Mammary epithelial cell (primary cell): Measurements from ENCODE around the gene GARNL3.

Source experiments
- CTCF ChIP-seq, 2 donors: IDR thresholded peaks in 1 of 2; conservative IDR thresholded peaks in 1 of 2; 2 replicates each; pipeline ENCODE4 v1.5.1; 2011 to 2012; ENCODE audit warnings: inconsistent platforms in 2 of 2, low read length in 2 of 2, mild to moderate bottlenecking in 2 of 2, control low read depth in 1 of 2, low read depth in 1 of 2; ENCODE audit not compliant: insufficient read depth in 1 of 2; ENCODE audit errors: extremely low read depth in 1 of 2
- EZH2 ChIP-seq: IDR thresholded peaks from 2 replicates; pipeline ENCODE4 v1.6.1; 2012; ENCODE audit warnings: low read length, inconsistent platforms, borderline replicate concordance

- TF ChIP-seq CTCF (conservative IDR thresholded peaks at IDR 0.05 in 1 of 2, IDR thresholded peaks at IDR 0.05 in 1 of 2; ENCODE audit: extremely low read depth in 1 of 2, insufficient read depth in 1 of 2, low read depth in 1 of 2, low read length in 2 of 2) (no peak), EZH2 (no peak)
These were observed 72.2 kb downstream of the GARNL3 start for GRCh38 chr9:127336506-127337352.
